ENCODE results near the gene SFXN3.

Gene SFXN3

GRCh38 chr10:101020427-101021075 is 10.5 kb upstream of the SFXN3 start:
- Histone ChIP-seq H3F3A (ENCODE audit: insufficient read depth, low read length) (no peaks in the 10 kb centered on the region), H3K9ac (ENCODE audit: low read length) (no peak overlapping the region), H3K4me2 (ENCODE audit: low read length) (no peak overlapping the region), H3K27ac (ENCODE audit: low read depth, low read length, poor library complexity, severe bottlenecking) (no peak overlapping the region), H4K20me1 (ENCODE audit: insufficient read depth, low read length) (no peaks in the 10 kb centered on the region), H3K9me2 (ENCODE audit: low read depth, low read length) (no peaks in the 10 kb centered on the region), H3K27me3 (ENCODE audit: insufficient read depth, low read length) (no peaks in the 10 kb centered on the region), H3K4me3 (ENCODE audit: low read depth, low read length, poor library complexity, severe bottlenecking) (no peak overlapping the region), H3K36me3 (ENCODE audit: insufficient read depth, low read length) (no peaks in the 10 kb centered on the region), H2AFZ (ENCODE audit: low read length) (no peak overlapping the region), H3K79me2 (ENCODE audit: insufficient read depth, low read length) (no peaks in the 10 kb centered on the region), H3K9me3 (ENCODE audit: low read length) (no peaks in the 10 kb centered on the region), H3K4me1 (ENCODE audit: insufficient read depth, low read length, severe bottlenecking) (no peaks in the 10 kb centered on the region)
- no peak for TF ChIP-seq CTCF (IDR thresholded peaks at IDR 0.05; ENCODE audit: low read length)

GRCh38 chr10:101021239-101021638 is 9.8 kb upstream of the SFXN3 start:
- Histone ChIP-seq H2AFZ (ENCODE audit: low read length) (no peak overlapping the region), H3K27ac (ENCODE audit: low read depth, low read length, poor library complexity, severe bottlenecking) (no peak overlapping the region), H3K79me2 (ENCODE audit: insufficient read depth, low read length) (no peaks in the 10 kb centered on the region), H3K27me3 (ENCODE audit: insufficient read depth, low read length) (no peaks in the 10 kb centered on the region), H3K9me3 (ENCODE audit: low read length) (no peaks in the 10 kb centered on the region), H3K4me1 (ENCODE audit: insufficient read depth, low read length, severe bottlenecking) (no peaks in the 10 kb centered on the region), H3K36me3 (ENCODE audit: insufficient read depth, low read length) (no peaks in the 10 kb centered on the region), H3K4me3 (ENCODE audit: low read depth, low read length, poor library complexity, severe bottlenecking) (no peak overlapping the region), H3K9me2 (ENCODE audit: low read depth, low read length) (no peaks in the 10 kb centered on the region), H3F3A (ENCODE audit: insufficient read depth, low read length) (no peaks in the 10 kb centered on the region), H3K9ac (ENCODE audit: low read length) (no peak overlapping the region), H3K4me2 (ENCODE audit: low read length) (no peak overlapping the region), H4K20me1 (ENCODE audit: insufficient read depth, low read length) (no peaks in the 10 kb centered on the region)
- TF ChIP-seq EZH2 (IDR thresholded peaks at IDR 0.05; ENCODE audit: borderline replicate concordance, low read length): no peak
- TF ChIP-seq CTCF (IDR thresholded peaks at IDR 0.05; ENCODE audit: low read length): no peak

GRCh38 chr10:101021692-101022251 is 9.3 kb upstream of the SFXN3 start:
- Histone ChIP-seq H3K4me2 (ENCODE audit: low read length) (no peak overlapping the region), H3K27ac (ENCODE audit: low read depth, low read length, poor library complexity, severe bottlenecking) (no peak overlapping the region), H3K27me3 (ENCODE audit: insufficient read depth, low read length) (no peaks in the 10 kb centered on the region), H3K79me2 (ENCODE audit: insufficient read depth, low read length) (no peaks in the 10 kb centered on the region), H3K9me2 (ENCODE audit: low read depth, low read length) (no peaks in the 10 kb centered on the region), H3K9me3 (ENCODE audit: low read length) (no peaks in the 10 kb centered on the region), H3K4me1 (ENCODE audit: insufficient read depth, low read length, severe bottlenecking) (no peaks in the 10 kb centered on the region), H3F3A (ENCODE audit: insufficient read depth, low read length) (no peaks in the 10 kb centered on the region), H2AFZ (ENCODE audit: low read length) (no peak overlapping the region), H4K20me1 (ENCODE audit: insufficient read depth, low read length) (no peaks in the 10 kb centered on the region), H3K4me3 (ENCODE audit: low read depth, low read length, poor library complexity, severe bottlenecking) (no peak overlapping the region), H3K9ac (ENCODE audit: low read length) (no peak overlapping the region), H3K36me3 (ENCODE audit: insufficient read depth, low read length) (no peaks in the 10 kb centered on the region)
- TF ChIP-seq CTCF (IDR thresholded peaks at IDR 0.05; ENCODE audit: low read length) (no peak), EZH2 (IDR thresholded peaks at IDR 0.05; ENCODE audit: borderline replicate concordance, low read length) (no peak)

All from OCI-LY1 (cell line).